Measurements from ENCODE around the gene TRAPPC2.
"Not testable (repeated sequence)": the region's sequence is repeated elsewhere in the genome, so short reads cannot be mapped to it uniquely, and the experiment has no call there.

The TRAPPC2 gene

GRCh38 chrX:13747836-13748235 lies 13.4 kb upstream of the TRAPPC2 start:
- no peak for DNase-seq (ENCODE audit: low read depth)

GRCh38 chrX:13742397-13743176 lies 8.2 kb upstream of the TRAPPC2 start:
- DNase-seq (ENCODE audit: low read depth): peak; percentile 20

DNA sequence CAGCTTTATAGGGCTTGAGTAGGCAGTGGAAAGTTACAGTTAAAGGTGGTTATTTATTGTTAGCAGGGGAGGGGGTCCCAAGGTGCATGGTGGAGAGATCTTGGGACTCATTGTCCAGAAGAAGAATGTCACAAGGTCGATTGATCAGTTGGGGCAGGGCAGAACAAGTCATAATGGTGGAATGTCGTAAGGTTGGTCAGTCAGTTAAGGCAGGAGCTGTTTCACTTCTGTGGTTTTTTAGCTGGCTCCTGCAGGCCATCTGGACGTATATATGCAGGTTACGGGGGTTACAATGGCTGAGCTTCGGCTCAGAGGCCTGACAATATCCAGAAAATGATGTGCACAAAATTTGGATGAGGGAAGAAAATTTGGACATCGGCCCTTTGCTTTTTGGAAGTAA lies 7.3 kb upstream of the TRAPPC2 start:
- no peak for DNase-seq (ENCODE audit: low read depth)

GRCh38 chrX:13733506-13733905 lies 914 bp downstream of the TRAPPC2 start:
- no peak for DNase-seq (ENCODE audit: low read depth)

DNA sequence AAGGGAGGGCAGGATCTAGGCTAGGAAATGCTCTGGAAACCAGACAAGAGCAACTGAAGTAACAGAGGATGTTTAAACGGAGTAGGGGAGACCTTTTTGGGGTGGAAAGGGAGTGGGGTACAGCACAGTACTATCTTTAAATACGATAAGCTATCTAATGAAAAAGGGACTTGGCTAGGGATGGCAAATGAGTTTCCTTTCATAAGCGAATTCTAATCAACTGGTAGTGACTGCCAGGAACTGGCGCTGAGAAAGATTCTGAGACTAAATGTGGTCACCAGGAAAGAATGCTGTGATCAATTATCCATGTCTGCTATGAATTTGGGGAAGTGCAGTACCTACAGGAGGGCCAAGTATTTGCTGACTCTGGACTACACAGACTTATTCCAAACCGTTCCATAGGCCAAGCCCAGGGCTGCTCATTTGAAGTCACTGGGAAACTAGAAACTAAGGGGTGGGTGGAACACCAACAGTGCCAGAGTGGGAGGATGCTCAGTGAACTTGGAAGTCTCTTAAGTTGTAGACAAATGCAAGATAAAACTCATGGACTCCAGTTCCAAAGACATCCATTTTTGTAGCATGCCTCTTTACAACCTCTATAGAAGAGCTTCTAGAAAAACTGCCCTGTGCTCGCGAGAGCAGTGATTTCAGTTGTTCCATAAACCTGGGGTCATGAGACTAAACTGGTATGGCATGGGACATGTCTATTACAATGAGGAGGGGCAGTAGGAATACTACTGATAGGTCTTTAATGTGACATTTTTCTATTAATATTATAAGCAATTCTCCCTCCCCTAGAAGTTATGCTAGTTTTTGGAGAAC lies 2.0 kb downstream of the TRAPPC2 start:
- no peak for DNase-seq (ENCODE audit: low read depth)

- not testable (repeated sequence) for DNase-seq (ENCODE audit: low read depth)
These were observed 3.9 kb downstream of the TRAPPC2 start for GRCh38 chrX:13730523-13730922.

GRCh38 chrX:13726583-13726982 lies 7.8 kb downstream of the TRAPPC2 start:
- DNase-seq (ENCODE audit: low read depth): not testable (repeated sequence)

- peak; percentile 12 for DNase-seq (ENCODE audit: low read depth)
These were observed 9.5 kb downstream of the TRAPPC2 start for GRCh38 chrX:13724878-13725277.

DNA sequence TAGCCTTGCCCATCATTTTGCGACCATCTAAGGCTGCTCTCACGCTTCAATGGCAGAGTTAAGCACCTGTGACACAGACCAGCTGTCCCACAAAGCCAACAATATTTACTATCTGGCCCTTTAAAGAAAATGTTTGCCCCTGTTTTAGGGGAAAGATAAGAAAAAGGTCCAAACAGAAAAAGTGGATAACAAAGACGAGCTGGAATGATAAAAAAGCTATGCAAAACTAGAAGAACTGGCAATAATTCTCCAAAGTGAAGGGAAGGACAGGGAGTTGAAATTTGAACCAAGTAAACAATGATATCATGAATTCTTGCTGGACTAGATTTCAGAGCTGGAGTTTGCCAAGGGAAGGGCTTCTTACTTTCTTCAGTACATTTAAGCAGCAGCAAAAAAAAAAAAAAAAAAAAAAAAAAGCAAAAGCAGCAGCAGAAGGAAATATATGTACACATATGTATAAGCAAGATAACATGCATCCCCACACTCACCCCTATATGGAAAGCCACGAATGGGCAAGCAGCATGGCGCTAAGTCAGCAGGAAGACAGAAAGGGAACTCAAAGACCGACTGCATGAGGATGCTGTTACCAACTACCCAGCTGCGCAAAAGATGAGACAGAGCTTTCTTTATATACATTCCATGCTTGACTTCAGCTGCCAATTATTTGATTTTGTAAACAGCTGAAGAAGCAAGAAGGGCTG lies 12.5 kb downstream of the TRAPPC2 start:
- DNase-seq (ENCODE audit: low read depth): no peak

DNA sequence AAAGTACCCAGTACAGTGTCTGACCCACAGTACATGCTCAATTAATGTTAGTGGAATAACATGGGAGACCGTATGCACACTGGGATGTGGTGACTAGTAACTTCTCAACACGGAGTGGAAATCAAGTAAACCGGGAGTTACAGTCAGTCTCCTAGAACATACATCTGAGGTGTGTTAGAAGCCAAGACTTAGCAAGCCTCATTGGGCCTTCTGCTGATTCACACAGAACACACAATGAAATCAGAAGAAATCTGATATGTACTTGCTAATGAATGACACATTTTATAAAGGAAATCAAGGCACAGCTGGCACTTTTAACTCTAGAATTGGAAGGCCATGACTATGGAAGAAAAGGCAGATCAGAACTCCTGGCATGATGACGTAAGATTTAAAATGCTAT lies 13.0 kb downstream of the TRAPPC2 start:
- no peak for DNase-seq (ENCODE audit: low read depth)

GRCh38 chrX:13719192-13719856 lies 15.1 kb downstream of the TRAPPC2 start:
- no peak for DNase-seq (ENCODE audit: low read depth)

DNA sequence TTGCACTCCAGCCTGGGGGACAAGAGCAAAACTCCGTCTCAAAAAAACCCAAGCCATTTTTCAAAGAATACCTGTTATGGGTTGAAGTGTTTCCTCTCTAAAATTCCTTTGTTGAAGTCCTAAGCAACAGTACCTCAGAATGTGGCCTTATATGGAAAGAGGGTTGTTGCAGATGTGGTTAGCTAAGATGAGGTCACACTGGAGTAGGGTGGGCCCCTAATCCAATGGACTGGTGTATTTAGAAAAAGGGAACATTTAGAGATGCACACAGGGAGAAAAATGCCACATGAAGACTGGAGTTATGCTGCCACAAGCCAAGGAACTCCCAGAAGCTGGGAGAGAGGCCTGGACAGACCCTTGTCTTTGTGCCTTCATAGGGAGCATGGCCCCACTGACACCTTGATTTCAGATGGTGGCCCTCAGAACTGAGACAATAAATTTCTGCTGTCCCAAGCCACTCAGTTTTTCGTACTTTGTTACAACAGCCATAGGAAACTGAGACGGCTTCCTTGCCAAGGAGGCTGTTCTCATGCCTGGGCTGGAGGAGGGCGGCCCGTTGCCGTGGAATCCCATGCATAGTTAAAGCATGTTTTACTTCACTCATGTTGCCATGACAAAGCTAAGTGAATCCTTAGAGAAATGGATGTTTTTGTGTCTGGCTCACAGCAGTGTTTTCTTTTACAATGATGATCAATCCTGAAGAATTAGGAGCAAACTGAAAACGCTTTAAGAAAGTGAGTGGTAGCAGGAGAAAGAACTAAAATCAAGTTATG lies 16.5 kb downstream of the TRAPPC2 start:
- DNase-seq (ENCODE audit: low read depth): no peak

GRCh38 chrX:13716905-13717304 lies 17.5 kb downstream of the TRAPPC2 start:
- no peak for DNase-seq (ENCODE audit: low read depth)

GRCh38 chrX:13716455-13716854 lies 18.0 kb downstream of the TRAPPC2 start:
- no peak for DNase-seq (ENCODE audit: low read depth)

- DNase-seq (ENCODE audit: low read depth): no peak
These were observed 23.3 kb downstream of the TRAPPC2 start for GRCh38 chrX:13711141-13711540.

- no peak for DNase-seq (ENCODE audit: low read depth)
These were observed 30.8 kb downstream of the TRAPPC2 start for GRCh38 chrX:13703589-13703988.

GRCh38 chrX:13703135-13703534 lies 31.3 kb downstream of the TRAPPC2 start:
- DNase-seq (ENCODE audit: low read depth): no peak

GRCh38 chrX:13702111-13702789 lies 32.2 kb downstream of the TRAPPC2 start:
- DNase-seq (ENCODE audit: low read depth): no peak

DNA sequence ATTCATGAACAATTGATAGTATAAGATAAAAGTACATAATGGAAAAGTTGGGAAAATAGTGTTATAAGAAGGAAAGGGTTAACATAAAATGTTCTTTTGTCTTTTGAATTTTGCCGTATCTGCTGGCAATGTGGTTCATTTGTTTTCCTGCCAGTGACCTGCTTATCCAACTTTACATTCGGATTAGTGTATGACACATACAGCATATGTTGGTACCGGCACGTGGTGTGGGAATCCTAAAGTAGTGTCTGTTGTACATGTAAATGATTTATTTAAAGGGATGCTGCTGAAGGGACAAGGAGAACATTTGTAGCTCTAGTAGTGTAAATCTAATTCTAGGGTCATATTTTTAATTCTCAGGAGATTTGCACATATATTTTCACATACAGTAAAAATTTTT lies 34.0 kb downstream of the TRAPPC2 start:
- no peak for DNase-seq (ENCODE audit: low read depth)

GRCh38 chrX:13699183-13699826 lies 35.1 kb downstream of the TRAPPC2 start:
- no peak for DNase-seq (ENCODE audit: low read depth)
